Stomach (tissue), 9 donors: ENCODE results near the gene DMKN. TPM values are rescaled to one million over a fixed set of nuclear protein-coding genes. Genes with fewer than 3 reads are reported as not detected.

ENCODE experiments used
- DNase-seq, 2 donors: peaks; one replicate each; pipeline versions ENCODE4 v3.0.0 to v3.0.0-alpha.2; 2013 to 2019
- H3K27ac ChIP-seq, 5 donors: fragments of 200-600 bp in 4 of 5; sonication (generic) in 4 of 5; one replicate each; pipeline ENCODE4 v1.5.1; 2013 to 2019; ENCODE audit warnings: mild to moderate bottlenecking in 1 of 5, moderate library complexity in 1 of 5
- H3K27me3 ChIP-seq, 3 donors: fragments of 200-600 bp; sonication (generic); one replicate each; pipeline ENCODE4 v1.5.1; 2017 to 2019; ENCODE audit warnings: mixed run types in 1 of 3
- H3K36me3 ChIP-seq, 4 donors: fragments of 200-600 bp; sonication (generic); 1 replicate in 3 of 4; 2 replicates in 1 of 4; pipeline ENCODE4 v1.5.1; 2016 to 2019
- H3K4me1 ChIP-seq, 4 donors: fragments of 200-600 bp; sonication (generic); one replicate each; pipeline ENCODE4 v1.5.1; 2016 to 2019
- H3K4me3 ChIP-seq, 4 donors: fragments of 200-600 bp; sonication (generic) in 3 of 4; one replicate each; pipeline ENCODE4 v1.5.1; 2016 to 2019; ENCODE audit warnings: mild to moderate bottlenecking in 1 of 4
- H3K9me3 ChIP-seq, 4 donors: fragments of 200-600 bp; sonication (generic); one replicate each; pipeline ENCODE4 v1.5.1; 2016 to 2019
- CTCF ChIP-seq, 7 experiments: fragments of 450-650 bp in 4 of 7; fragments of 200-600 bp in 3 of 7; sonication (generic) in 3 of 7; IDR thresholded peaks; one replicate each; pipeline ENCODE4 v1.5.1; 2016 to 2019; ENCODE audit warnings: antibody characterized with exemption in 7 of 7, control low read depth in 2 of 7, mild to moderate bottlenecking in 1 of 7
- EP300 ChIP-seq: sonication (generic); formaldehyde crosslinking; IDR thresholded peaks from one replicate; pipeline ENCODE4 v1.6.1; 2017; ENCODE audit warnings: antibody characterized with exemption
- POLR2A ChIP-seq, 4 donors: fragments of 450-650 bp; IDR thresholded peaks; one replicate each; pipeline ENCODE4 v1.6.1; 2016; ENCODE audit warnings: antibody characterized with exemption in 4 of 4, control low read depth in 2 of 4, mild to moderate bottlenecking in 1 of 4, moderate library complexity in 1 of 4
- POLR2AphosphoS5 ChIP-seq, 3 donors: sonication (generic); formaldehyde crosslinking; IDR thresholded peaks; one replicate each; pipeline ENCODE4 v1.6.1; 2016; ENCODE audit warnings: antibody characterized with exemption in 3 of 3
- WGBS, 5 donors: extraction: QIAGEN DNeasy Blood & Tissue Kit in 3 of 5; methylation state at CpG; one replicate each; pipeline versions ENCODE4 v1.1.5 to v1.1.7; 2013 to 2018; 5-methylcytosine and 5-hydroxymethylcytosine counted together
- intact Hi-C: fragments of 100-400 bp; cut with DNase I; formaldehyde crosslinking; loops from one replicate; pipeline ENCODE4 v1.15.1; 2023; ENCODE audit warnings: low total_unique reads
- polyA plus RNA-seq, 3 donors: library from polyadenylated mRNA; stranded (reverse); fragments of 200-250 nt; gene quantifications; one replicate each; pipeline ENCODE4 v1.2.3, GENCODE V29; 2013
- total RNA-seq, 5 donors: library from RNA; depleted of rRNA; stranded (reverse); fragments of >200 nt; gene quantifications; one replicate each; pipeline versions ENCODE4 v1.1.0 to v1.2.3, GENCODE V29; 2014 to 2016
- donor health status: healthy with polysubstance abuse.
- donor health status: Bipolar disorder and iron deficiency.
- donor health status: healthy.

The DMKN gene
- total and polyA plus RNA-seq, 8 donors: 4.9 to 139 (median 36.9) TPM; not detected in 1

- 71 to 90% (median 84%) methylated on average over 15 of the region's 15 CpGs for WGBS, 5 donors
- Histone ChIP-seq H3K4me3 (no peak overlapping the region), H3K36me3 (no peaks in the 10 kb centered on the region), H3K27ac (no peak overlapping the region), H3K27me3 (peaks cover 0 to 65% (median 5%) of the 10 kb centered on the region in 3 donors), H3K9me3 (no peaks in the 10 kb centered on the region), H3K4me1 (peaks cover 0 to 25% (median 10%) of the 10 kb centered on the region in 4 donors)
- intact Hi-C loops: no loop called here
- no peak for DNase-seq
- no peak for TF ChIP-seq POLR2AphosphoS5 (IDR thresholded peaks at IDR 0.05)
- no peak for TF ChIP-seq EP300
- no peak for TF ChIP-seq CTCF (IDR thresholded peaks at IDR 0.05)
- no peak for TF ChIP-seq POLR2A (IDR thresholded peaks at IDR 0.05)
Measured at GRCh38 chr19:35512831-35513627, 420 bp downstream of the DMKN start.

GRCh38 chr19:35511337-35511736 lies 2.1 kb downstream of the DMKN start:
- Histone ChIP-seq H3K27me3 (peaks cover 0 to 70% (median 5%) of the 10 kb centered on the region in 3 donors), H3K9me3 (no peaks in the 10 kb centered on the region), H3K36me3 (no peaks in the 10 kb centered on the region), H3K4me1 (peaks cover 0 to 25% (median 10%) of the 10 kb centered on the region in 4 donors), H3K4me3 (no peak overlapping the region), H3K27ac (no peak overlapping the region)
- TF ChIP-seq CTCF (IDR thresholded peaks at IDR 0.05) (no peak), POLR2AphosphoS5 (IDR thresholded peaks at IDR 0.05) (no peak), POLR2A (IDR thresholded peaks at IDR 0.05) (no peak), EP300 (no peak)
- WGBS, 5 donors: 73 to 86% (median 79%) methylated on average over 4 to 7 of the region's 7 CpGs
- intact Hi-C loops: no loop called here
- DNase-seq: no peak

- H3K27ac ChIP-seq: peak overlapping the region in 3 of 5 donors; percentile 76 to 80 (median 79)
- H3K27me3 ChIP-seq: peaks cover 0 to 71% (median 5%) of the 10 kb centered on the region in 3 donors
- H3K36me3 ChIP-seq: no peaks in the 10 kb centered on the region
- peak overlapping the region; percentile 43 to 50 (median 46) for H3K4me3 ChIP-seq
- TF ChIP-seq POLR2A (IDR thresholded peaks at IDR 0.05) (no peak), CTCF (IDR thresholded peaks at IDR 0.05) (peak in 1 of 7 experiments; percentile 41), EP300 (no peak), POLR2AphosphoS5 (IDR thresholded peaks at IDR 0.05) (no peak)
- H3K9me3 ChIP-seq: no peaks in the 10 kb centered on the region
- no peak for DNase-seq
- WGBS, 5 donors: 6 to 18% (median 9%) methylated on average over 15 of the region's 15 CpGs
- intact Hi-C loops: no loop called here
- peaks cover 0 to 25% (median 10%) of the 10 kb centered on the region in 4 donors for H3K4me1 ChIP-seq
Measured at GRCh38 chr19:35510626-35510964, 2.9 kb downstream of the DMKN start.

GRCh38 chr19:35509861-35510625 lies 3.4 kb downstream of the DMKN start:
- peaks cover 0 to 25% (median 10%) of the 10 kb centered on the region in 4 donors for H3K4me1 ChIP-seq
- intact Hi-C loops: no loop called here
- H3K36me3 ChIP-seq: peaks cover 0 to 2% (median 0%) of the 10 kb centered on the region in 4 donors
- DNase-seq: peak; percentile 90 to 96
- H3K4me3 ChIP-seq: peak overlapping the region; percentile 43 to 50 (median 46)
- peaks cover 0 to 75% (median 5%) of the 10 kb centered on the region in 3 donors for H3K27me3 ChIP-seq
- H3K9me3 ChIP-seq: no peaks in the 10 kb centered on the region
- TF ChIP-seq CTCF (IDR thresholded peaks at IDR 0.05) (peak in 6 of 7 experiments; percentile 16 to 96 (median 92)), POLR2A (IDR thresholded peaks at IDR 0.05) (no peak), EP300 (no peak), POLR2AphosphoS5 (IDR thresholded peaks at IDR 0.05) (peak in 2 of 3 donors; percentile 53 to 64)
- WGBS, 5 donors: 0 to 2% (median 1%) methylated on average over 28 to 39 of the region's 39 CpGs
- H3K27ac ChIP-seq: peak overlapping the region; percentile 76 to 80 (median 80)
